PFSK-1 (cell line): ENCODE measurements around the gene JMJD7.

Experiments used
- FOXP2 ChIP-seq: optimal IDR thresholded peaks from 2 replicates; pipeline ENCODE3; 2011; ENCODE audit warnings: borderline replicate concordance, control low read depth, inconsistent platforms; ENCODE audit not compliant: insufficient read depth; ENCODE audit errors: extremely low read length, extremely low read depth
- POLR2AphosphoS5 ChIP-seq: IDR thresholded peaks from 2 replicates; pipeline ENCODE4 v1.6.1; 2012; ENCODE audit warnings: low read depth, mild to moderate bottlenecking, control low read depth, low read length, moderate library complexity
- REST ChIP-seq, 2 experiments: IDR thresholded peaks; 2 replicates each; pipeline versions ENCODE4 v1.6.1 to v1.8.0; 2011 to 2012; ENCODE audit warnings: low read depth in 2 of 2, low read length in 2 of 2, control low read depth in 1 of 2, inconsistent platforms in 1 of 2, mild to moderate bottlenecking in 1 of 2, moderate library complexity in 1 of 2; ENCODE audit not compliant: insufficient read depth in 1 of 2
- SIN3A ChIP-seq: IDR thresholded peaks from 2 replicates; pipeline ENCODE4 v1.6.1; 2012; ENCODE audit warnings: mild to moderate bottlenecking, low read length, moderate library complexity, borderline replicate concordance; ENCODE audit not compliant: insufficient read depth
- TAF1 ChIP-seq: IDR thresholded peaks from 2 replicates; pipeline ENCODE4 v1.6.1; 2012; ENCODE audit warnings: low read length, control low read depth, borderline replicate concordance; ENCODE audit not compliant: insufficient read depth

Gene JMJD7

GRCh38 chr15:41827290-41827879, 507 bp upstream of the JMJD7 start:
- no peak; the same call in 1 of the 2 replicates for TF ChIP-seq POLR2AphosphoS5

GRCh38 chr15:41828807-41829141, 882 bp downstream of the JMJD7 start:
- TF ChIP-seq SIN3A (no peak), POLR2AphosphoS5 (no peak), FOXP2 (no peak), TAF1 (no peak), REST (IDR thresholded peaks at IDR 0.05; ENCODE audit: insufficient read depth in 1 of 2, low read depth in 2 of 2, low read length in 2 of 2) (no peak)

GRCh38 chr15:41829959-41830646, 2.2 kb downstream of the JMJD7 start:
- TF ChIP-seq POLR2AphosphoS5 (no peak), TAF1 (no peak), SIN3A (no peak), REST (IDR thresholded peaks at IDR 0.05; ENCODE audit: insufficient read depth in 1 of 2, low read depth in 2 of 2, low read length in 2 of 2) (no peak)

GRCh38 chr15:41832208-41832607, 4.3 kb downstream of the JMJD7 start:
- TF ChIP-seq TAF1 (no peak), POLR2AphosphoS5 (no peak), REST (IDR thresholded peaks at IDR 0.05; ENCODE audit: insufficient read depth in 1 of 2, low read depth in 2 of 2, low read length in 2 of 2) (no peak), SIN3A (no peak), FOXP2 (no peak)

GRCh38 chr15:41832875-41833274, 5.0 kb downstream of the JMJD7 start:
- TF ChIP-seq REST (IDR thresholded peaks at IDR 0.05; ENCODE audit: insufficient read depth in 1 of 2, low read depth in 2 of 2, low read length in 2 of 2) = no peak
- TF ChIP-seq SIN3A = no peak
- no peak for TF ChIP-seq FOXP2
- no peak for TF ChIP-seq TAF1
- TF ChIP-seq POLR2AphosphoS5 = no peak
